Upper lobe of right lung (tissue), 1 donor: Measurements from ENCODE around the gene EPB42. TPM values are rescaled to one million over a fixed set of nuclear protein-coding genes. Genes with fewer than 3 reads are reported as not detected.
A peak's percentile ranks its signal among the peaks of the same experiment; 100 is the strongest.

ENCODE experiments used
- ATAC-seq: fragments of 200-7000 bp; cut with Tn5 transposase; one replicate; pipeline ENCODE4 v1.9.1; 2020; ENCODE audit warnings: mild to moderate bottlenecking, moderate library complexity
- DNase-seq: peaks from one replicate; pipeline ENCODE4 v3.0.0-alpha.2; 2020
- H3K27ac ChIP-seq: fragments of 200-600 bp; one replicate; pipeline ENCODE4 v1.8.0; 2022
- H3K27me3 ChIP-seq: fragments of 200-600 bp; one replicate; pipeline ENCODE4 v1.8.0; 2022; ENCODE audit warnings: mild to moderate bottlenecking
- H3K36me3 ChIP-seq: fragments of 200-600 bp; one replicate; pipeline ENCODE4 v1.8.0; 2022
- H3K4me1 ChIP-seq: fragments of 200-600 bp; one replicate; pipeline ENCODE4 v1.8.0; 2022
- H3K4me3 ChIP-seq: fragments of 200-600 bp; one replicate; pipeline ENCODE4 v1.8.0; 2022; ENCODE audit warnings: mild to moderate bottlenecking
- H3K9me3 ChIP-seq: fragments of 200-600 bp; one replicate; pipeline ENCODE4 v1.8.0; 2022
- intact Hi-C: fragments of 100-400 bp; cut with DNase I; formaldehyde crosslinking; loops from one replicate; pipeline ENCODE4 v1.11.0; 2022
- total RNA-seq: library from RNA; stranded (reverse); fragmentation: NEBNext Ultra II Directional; extraction: Animal tissue kit (Norgen Biotek cat#: 25700); gene quantifications from one replicate; pipeline ENCODE4 v1.2.1, GENCODE V29; 2021
- TF ChIP-seq, protein P1 (sequence below): fragments of 200-600 bp; IDR thresholded peaks from one replicate; pipeline ENCODE4 v1.8.0; 2022; ENCODE audit warnings: antibody characterized with exemption
- donor health status: DM: no; HTN: yes; CAD: no; lungs with severe emphysema.

Gene EPB42
- total RNA-seq, 1 donor from 2014 or later = not detected

DNA sequence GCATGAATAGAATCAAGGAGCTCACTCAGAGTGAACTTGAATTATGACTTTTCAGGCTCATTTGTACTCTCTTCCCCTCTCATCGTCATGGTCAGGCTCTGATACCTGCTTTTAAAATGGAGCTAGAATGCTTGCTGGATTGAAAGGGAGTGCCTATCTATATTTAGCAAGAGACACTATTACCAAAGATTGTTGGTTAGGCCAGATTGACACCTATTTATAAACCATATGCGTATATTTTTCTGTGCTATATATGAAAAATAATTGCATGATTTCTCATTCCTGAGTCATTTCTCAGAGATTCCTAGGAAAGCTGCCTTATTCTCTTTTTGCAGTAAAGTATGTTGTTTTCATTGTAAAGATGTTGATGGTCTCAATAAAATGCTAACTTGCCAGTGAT lies 26.0 kb downstream of the EPB42 start:
- ATAC-seq = no peak
- peaks cover 76% of the 10 kb centered on the region for H3K36me3 ChIP-seq
- no peaks in the 10 kb centered on the region for H3K4me1 ChIP-seq
- no peak overlapping the region for H3K27ac ChIP-seq
- H3K4me3 ChIP-seq = no peak overlapping the region
- H3K27me3 ChIP-seq = no peaks in the 10 kb centered on the region
- intact Hi-C loops = no loop called here
- no peaks in the 10 kb centered on the region for H3K9me3 ChIP-seq
- TF ChIP-seq, protein P1, sequence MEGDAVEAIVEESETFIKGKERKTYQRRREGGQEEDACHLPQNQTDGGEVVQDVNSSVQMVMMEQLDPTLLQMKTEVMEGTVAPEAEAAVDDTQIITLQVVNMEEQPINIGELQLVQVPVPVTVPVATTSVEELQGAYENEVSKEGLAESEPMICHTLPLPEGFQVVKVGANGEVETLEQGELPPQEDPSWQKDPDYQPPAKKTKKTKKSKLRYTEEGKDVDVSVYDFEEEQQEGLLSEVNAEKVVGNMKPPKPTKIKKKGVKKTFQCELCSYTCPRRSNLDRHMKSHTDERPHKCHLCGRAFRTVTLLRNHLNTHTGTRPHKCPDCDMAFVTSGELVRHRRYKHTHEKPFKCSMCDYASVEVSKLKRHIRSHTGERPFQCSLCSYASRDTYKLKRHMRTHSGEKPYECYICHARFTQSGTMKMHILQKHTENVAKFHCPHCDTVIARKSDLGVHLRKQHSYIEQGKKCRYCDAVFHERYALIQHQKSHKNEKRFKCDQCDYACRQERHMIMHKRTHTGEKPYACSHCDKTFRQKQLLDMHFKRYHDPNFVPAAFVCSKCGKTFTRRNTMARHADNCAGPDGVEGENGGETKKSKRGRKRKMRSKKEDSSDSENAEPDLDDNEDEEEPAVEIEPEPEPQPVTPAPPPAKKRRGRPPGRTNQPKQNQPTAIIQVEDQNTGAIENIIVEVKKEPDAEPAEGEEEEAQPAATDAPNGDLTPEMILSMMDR = no peak
- DNase-seq = no peak

DNA sequence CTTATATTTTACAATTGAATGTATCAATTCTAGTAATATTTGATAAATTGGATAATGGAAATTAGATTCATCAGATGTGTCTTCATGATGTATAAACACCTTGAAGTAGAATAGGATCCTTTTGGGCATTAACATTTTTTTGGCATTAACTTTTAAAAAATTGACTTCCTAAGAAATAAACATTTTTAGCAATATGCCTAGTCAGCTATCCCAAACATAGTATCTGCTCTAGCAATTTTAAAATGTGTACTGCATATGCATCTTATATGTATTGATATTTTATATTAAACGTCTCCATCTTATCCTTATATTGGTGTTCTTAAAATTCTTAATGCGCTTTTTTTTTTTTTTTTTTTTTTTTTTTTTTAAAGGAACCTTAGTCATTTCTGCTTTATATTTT lies 27.1 kb downstream of the EPB42 start:
- no peaks in the 10 kb centered on the region for H3K27me3 ChIP-seq
- H3K4me3 ChIP-seq = no peak overlapping the region
- H3K4me1 ChIP-seq = no peaks in the 10 kb centered on the region
- intact Hi-C loops = no loop called here
- ATAC-seq = no peak
- no peaks in the 10 kb centered on the region for H3K9me3 ChIP-seq
- TF ChIP-seq, protein P1 = no peak
- no peak overlapping the region for H3K27ac ChIP-seq
- peaks cover 85% of the 10 kb centered on the region for H3K36me3 ChIP-seq
- DNase-seq = no peak

DNA sequence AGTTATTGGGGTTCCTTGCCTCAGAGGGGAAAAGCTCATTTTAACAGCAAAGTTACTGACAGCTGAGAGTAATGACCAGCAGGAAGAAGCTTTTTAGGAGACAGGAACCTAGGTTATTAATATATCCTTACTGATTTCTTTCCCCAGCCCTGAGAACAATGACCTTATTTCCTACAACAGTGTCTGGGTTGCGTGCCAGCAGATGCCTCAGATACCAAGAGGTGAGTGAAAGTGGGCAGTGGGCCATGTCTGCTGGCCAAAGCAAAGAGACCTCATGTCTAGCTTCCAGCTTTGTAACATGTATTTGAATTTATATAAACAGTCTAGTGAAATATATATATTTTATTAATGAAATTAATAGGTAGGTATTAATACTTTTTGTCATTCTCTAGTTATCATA lies 30.6 kb downstream of the EPB42 start:
- Histone ChIP-seq H3K4me3 (no peak overlapping the region), H3K36me3 (peaks cover 70% of the 10 kb centered on the region), H3K27me3 (no peaks in the 10 kb centered on the region), H3K9me3 (no peaks in the 10 kb centered on the region), H3K27ac (no peak overlapping the region), H3K4me1 (peaks cover 22% of the 10 kb centered on the region)
- TF ChIP-seq, protein P1 = no peak
- intact Hi-C loops = no loop called here
- no peak for DNase-seq
- ATAC-seq = no peak

DNA sequence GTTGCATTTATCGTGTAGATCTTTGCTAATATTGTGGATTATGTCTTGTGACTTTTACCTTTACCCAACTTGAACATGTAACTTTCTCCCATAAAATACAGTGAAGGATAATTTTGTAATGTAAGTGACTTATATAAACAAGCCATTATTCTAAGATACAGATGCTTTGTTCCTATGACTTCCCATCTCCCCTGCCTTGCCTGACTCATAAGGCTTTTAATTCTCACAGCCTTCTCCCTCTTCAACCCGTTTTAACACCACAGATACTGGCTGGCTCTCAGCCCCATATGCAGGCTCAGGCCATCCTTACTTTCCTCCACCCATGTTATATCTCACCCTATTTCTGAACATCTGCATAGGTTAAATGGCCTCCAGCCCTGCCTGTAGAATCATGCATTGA lies 31.5 kb downstream of the EPB42 start:
- intact Hi-C loops = no loop called here
- no peak overlapping the region for H3K27ac ChIP-seq

DNA sequence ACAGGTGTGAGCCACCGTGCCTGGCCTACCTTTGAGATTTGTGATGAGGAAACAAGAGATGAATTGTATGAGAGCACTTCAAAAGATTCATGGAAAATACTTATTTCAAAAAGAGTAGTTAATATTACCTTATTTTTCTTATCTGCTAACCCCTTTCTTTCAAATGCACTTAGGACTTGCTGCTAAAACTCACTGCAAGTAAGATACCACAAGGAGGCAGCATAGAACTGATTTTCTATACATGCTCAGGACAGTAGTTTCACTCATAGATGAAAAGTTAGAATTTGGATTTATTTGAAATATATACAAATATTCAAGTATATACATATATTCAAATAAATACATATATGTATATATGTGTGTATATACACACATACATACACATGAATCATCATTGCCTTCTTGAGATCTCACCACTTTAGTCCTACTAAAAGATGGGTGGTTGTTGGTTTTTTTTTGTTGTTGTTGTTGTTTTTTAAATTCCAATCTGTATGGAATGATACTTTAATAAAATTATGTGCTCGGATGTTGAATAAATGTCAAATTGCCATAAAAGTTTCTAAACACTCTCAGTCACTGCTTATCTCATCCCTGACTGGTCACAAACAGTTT lies 33.2 kb downstream of the EPB42 start:
- Histone ChIP-seq H3K36me3 (peaks cover 60% of the 10 kb centered on the region), H3K9me3 (no peaks in the 10 kb centered on the region), H3K27ac (no peak overlapping the region), H3K4me1 (peaks cover 26% of the 10 kb centered on the region), H3K4me3 (no peak overlapping the region), H3K27me3 (no peaks in the 10 kb centered on the region)
- intact Hi-C loops = no loop called here
- ATAC-seq (no peak), DNase-seq (no peak)
- TF ChIP-seq, protein P1 = peak; percentile 65

More for the DNA sequence above, 31.5 kb downstream of the EPB42 start:
- TF ChIP-seq, protein P1 = no peak
- H3K36me3 ChIP-seq = peaks cover 64% of the 10 kb centered on the region
- H3K4me1 ChIP-seq = peaks cover 26% of the 10 kb centered on the region
- ATAC-seq (no peak), DNase-seq (no peak)
- no peaks in the 10 kb centered on the region for H3K27me3 ChIP-seq
- H3K4me3 ChIP-seq = no peak overlapping the region
- H3K9me3 ChIP-seq = no peaks in the 10 kb centered on the region

DNA sequence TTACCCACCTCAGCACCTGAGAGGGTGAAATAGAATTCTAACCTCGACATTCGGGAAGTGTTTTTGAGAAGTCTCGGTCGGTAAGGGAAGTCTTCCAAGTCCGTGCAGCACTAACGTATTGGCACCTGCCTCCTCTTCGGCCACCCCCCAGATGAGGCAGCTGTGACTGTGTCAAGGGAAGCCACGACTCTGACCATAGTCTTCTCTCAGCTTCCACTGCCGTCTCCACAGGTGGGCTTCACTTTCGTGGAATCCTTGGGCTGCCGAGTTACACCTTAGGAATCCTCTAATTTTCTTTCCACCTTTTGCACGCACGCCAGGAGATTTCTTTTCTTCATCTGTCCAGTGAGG lies 34.8 kb downstream of the EPB42 start:
- Histone ChIP-seq H3K36me3 (peaks cover 59% of the 10 kb centered on the region), H3K27me3 (no peaks in the 10 kb centered on the region), H3K9me3 (no peaks in the 10 kb centered on the region), H3K4me3 (peak overlapping the region; percentile 88), H3K4me1 (peaks cover 26% of the 10 kb centered on the region), H3K27ac (peak overlapping the region; percentile 91)
- ATAC-seq (peak; percentile 12), DNase-seq (no peak)
- intact Hi-C loops = no loop called here
- TF ChIP-seq, protein P1 = no peak
